ENCODE results near the gene ZNF862. TPM values are rescaled to one million over a fixed set of nuclear protein-coding genes. Genes with fewer than 3 reads are reported as not detected.

ZNF862 gene
- 9.6 and 10.0 TPM in 2 replicates for total RNA-seq

GRCh38 chr7:149838224-149838991 lies at the start of gene ZNF862:
Gene ZNF862, plus strand, starts transcription at chr7:149838375. Its CDS starts 237 bp downstream, at chr7:149838612.

GRCh38 chr7:149873074-149873969 lies 35.1 kb downstream of the ZNF862 start, which contains the start of gene ATP6V0E2:
Gene ATP6V0E2, plus strand, starts transcription at chr7:149873969. Its CDS starts 97 bp downstream, at chr7:149874066.

Other genes with a start within 250 kb of the ZNF862 start
- 0.26 and 2.5 TPM in 2 replicates for gene ZNF467, start 64.8 kb upstream of the ZNF862 start, total RNA-seq
- 21.7 and 25.2 TPM in 2 replicates for gene ATP6V0E2, start 35.6 kb downstream of the ZNF862 start, total RNA-seq

Measured in aortic smooth muscle cell (primary cell).